ENCODE results near the gene CKAP5.
A peak's percentile ranks its signal among the peaks of the same experiment; 100 is the strongest.

Gene CKAP5

DNA sequence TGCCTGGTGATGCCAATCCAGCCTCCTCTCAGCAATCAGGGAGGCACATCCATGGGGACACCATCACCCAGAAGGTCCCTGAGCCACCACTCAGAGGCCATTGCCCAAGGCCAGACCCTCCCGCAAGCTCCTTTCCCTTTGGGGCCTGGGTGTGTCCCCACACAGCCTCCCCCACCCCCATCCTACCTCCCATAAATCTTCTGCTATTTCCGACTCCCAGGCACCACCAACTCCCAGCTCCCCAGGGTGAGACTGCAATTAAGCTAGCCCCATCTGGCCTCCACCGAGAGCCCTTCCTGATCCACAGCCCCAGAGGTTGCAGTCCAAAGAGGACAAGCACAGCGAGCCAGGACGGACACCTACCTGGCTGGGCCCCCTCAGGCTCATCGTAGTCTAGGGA, 152.0 kb downstream of the CKAP5 start:
- ChIA-PET CTCF (interaction anchor here (1.3 kb wide), 1 partner anchor 10 kb away, joined by 5 read pairs; no protein-coding TSS in a partner anchor), POLR2A (interaction anchor here (0.6 kb wide), 1 partner anchor 31 kb away, joined by 3 read pairs; no protein-coding TSS in a partner anchor)
- H3K4me3 ChIP-seq (ENCODE audit: low read depth, low read length), result no peak overlapping the region
- TF ChIP-seq CTCF (IDR thresholded peaks at IDR 0.05; ENCODE audit: insufficient read depth, low read length, missing control alignments), result no peak
- no peak for DNase-seq (ENCODE audit: low read depth, low spot score)

- CTCF ChIA-PET, result interaction anchor here (0.7 to 1.3 kb wide), 2 partner anchors 10 to 27 kb away, joined by 3 to 5 read pairs; no protein-coding TSS in a partner anchor
- DNase-seq (ENCODE audit: low read depth, low spot score), result peak; percentile 67
- TF ChIP-seq CTCF (IDR thresholded peaks at IDR 0.05; ENCODE audit: insufficient read depth, low read length, missing control alignments), result no peak
- no peak overlapping the region for H3K4me3 ChIP-seq (ENCODE audit: low read depth, low read length)
- POLR2A ChIA-PET, result no interaction called here
Measured at GRCh38 chr11:46693597-46694012, 152.5 kb downstream of the CKAP5 start.
